ENCODE results near the gene RERG.

DNA sequence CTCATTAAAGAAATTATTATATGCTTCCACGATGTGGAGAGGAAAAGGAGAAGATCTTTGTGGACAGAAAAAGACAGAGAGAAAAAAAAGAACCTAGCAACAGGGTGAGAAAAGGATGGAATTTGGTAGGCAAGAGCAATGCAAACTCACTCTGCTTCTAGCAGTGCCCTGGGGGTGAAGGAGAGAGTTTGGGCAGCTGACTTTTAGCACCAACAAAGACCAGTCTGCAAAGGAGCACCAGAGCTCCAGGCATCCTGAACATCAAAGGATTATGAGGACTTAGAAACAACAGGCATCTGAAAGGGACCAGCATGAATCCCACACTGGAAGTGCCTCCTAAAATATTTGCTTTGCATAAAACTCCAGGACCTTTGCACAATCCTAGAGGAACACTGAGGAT lies 32.8 kb upstream of the RERG start:
- TF ChIP-seq, protein P1, sequence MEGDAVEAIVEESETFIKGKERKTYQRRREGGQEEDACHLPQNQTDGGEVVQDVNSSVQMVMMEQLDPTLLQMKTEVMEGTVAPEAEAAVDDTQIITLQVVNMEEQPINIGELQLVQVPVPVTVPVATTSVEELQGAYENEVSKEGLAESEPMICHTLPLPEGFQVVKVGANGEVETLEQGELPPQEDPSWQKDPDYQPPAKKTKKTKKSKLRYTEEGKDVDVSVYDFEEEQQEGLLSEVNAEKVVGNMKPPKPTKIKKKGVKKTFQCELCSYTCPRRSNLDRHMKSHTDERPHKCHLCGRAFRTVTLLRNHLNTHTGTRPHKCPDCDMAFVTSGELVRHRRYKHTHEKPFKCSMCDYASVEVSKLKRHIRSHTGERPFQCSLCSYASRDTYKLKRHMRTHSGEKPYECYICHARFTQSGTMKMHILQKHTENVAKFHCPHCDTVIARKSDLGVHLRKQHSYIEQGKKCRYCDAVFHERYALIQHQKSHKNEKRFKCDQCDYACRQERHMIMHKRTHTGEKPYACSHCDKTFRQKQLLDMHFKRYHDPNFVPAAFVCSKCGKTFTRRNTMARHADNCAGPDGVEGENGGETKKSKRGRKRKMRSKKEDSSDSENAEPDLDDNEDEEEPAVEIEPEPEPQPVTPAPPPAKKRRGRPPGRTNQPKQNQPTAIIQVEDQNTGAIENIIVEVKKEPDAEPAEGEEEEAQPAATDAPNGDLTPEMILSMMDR (IDR thresholded peaks at IDR 0.05): no peak
- TF ChIP-seq POLR2A (IDR thresholded peaks at IDR 0.05): no peak
- TF ChIP-seq EP300 (IDR thresholded peaks at IDR 0.05): no peak
- no peak for TF ChIP-seq POLR2AphosphoS5 (IDR thresholded peaks at IDR 0.05)

Measured in upper lobe of left lung (tissue), 4 donors.